GM19043 (cell line): ENCODE results near the gene AAK1.
"Not testable (repeated sequence)": the region's sequence is repeated elsewhere in the genome, so short reads cannot be mapped to it uniquely, and the experiment has no call there.

Experiments
- ATAC-seq: cut with Tn5 transposase; IDR thresholded peaks from one replicate; pipeline ENCODE4 v1.9.1; 2021; ENCODE audit warnings: low read depth; ENCODE audit not compliant: unreplicated experiment

AAK1 gene

GRCh38 chr2:69660637-69661036, 17.1 kb upstream of the AAK1 start:
- ATAC-seq, result no peak

- ATAC-seq, result no peak
These were observed 16.5 kb upstream of the AAK1 start for GRCh38 chr2:69659941-69660483.

GRCh38 chr2:69659349-69659748, 15.8 kb upstream of the AAK1 start:
- no peak for ATAC-seq

DNA sequence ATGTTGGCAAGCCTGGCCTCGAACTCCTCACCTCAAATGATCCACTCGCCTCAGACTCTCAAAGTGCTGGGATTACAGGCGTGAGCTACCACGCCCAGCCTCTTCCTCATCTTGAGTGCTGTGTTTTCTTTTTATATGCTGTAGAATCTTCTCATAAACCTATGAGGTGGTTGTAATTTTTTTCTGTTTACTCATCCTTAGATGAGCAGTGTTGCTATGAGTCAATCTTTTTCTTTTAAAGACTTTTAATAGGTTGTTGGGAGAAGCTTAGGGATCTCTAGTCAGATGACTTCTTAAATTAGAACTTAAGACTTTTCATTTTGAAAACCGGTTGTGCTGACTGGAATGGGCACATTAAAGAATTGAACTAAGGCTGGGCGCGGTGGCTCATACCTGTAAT, 8.7 kb upstream of the AAK1 start:
- ATAC-seq, result no peak

DNA sequence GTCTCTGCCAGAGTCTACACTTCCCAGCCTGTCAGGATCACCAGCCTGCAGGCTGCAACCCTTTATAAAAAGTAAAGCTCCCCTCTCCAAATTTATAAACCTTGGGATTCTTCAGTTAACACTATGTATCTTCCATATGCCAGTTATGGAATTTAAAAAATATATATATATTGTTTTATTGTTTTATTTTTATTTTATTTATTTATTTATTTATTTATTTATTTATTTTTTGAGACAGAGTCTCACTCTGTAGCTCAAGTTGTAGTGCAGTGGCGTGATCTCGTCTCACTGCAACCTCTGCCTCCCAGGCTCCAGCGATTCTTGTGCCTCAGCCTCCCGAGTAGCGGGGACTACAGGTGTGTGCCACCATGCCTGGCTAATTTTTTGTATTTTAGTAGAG, 3.7 kb upstream of the AAK1 start:
- not testable (repeated sequence) for ATAC-seq

DNA sequence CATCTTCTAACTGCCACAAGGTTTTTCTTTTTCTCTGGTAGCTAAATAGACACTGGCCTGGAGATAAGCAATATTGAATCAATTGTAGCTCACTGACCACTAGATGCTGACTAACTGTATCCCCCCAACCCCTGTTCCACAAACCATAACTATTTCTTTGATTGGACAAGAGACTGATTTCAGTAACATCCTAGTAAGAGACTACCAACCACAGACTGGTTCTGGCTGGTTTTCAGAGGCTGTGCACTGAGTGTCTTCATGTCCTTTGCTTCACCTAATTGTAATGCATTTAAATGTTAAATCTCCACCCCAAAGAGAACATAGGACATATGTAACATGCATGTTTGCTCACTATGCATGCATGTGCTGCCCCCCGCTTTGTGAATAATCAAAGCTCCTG, 3.2 kb upstream of the AAK1 start:
- no peak for ATAC-seq

DNA sequence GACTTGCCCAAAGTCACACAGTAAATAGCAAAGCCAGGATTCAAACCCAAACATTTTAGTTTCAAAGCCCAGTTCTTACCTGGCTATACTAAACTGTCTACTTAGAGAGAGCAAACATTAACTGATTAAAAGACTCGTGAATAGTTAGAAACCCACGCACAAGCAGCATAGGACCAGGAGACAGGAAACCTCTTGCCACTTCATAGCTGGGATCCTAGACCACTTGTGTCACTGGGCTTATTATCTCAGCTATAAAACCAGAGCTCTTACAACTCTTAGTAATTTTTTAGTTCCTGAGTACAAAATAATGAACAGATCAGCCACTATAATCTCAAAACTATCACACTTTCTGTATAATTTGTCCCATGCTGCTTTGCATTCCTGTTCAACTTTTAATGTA, 2.4 kb upstream of the AAK1 start:
- ATAC-seq, result no peak

GRCh38 chr2:69645031-69645431, 1.5 kb upstream of the AAK1 start:
- ATAC-seq, result no peak

DNA sequence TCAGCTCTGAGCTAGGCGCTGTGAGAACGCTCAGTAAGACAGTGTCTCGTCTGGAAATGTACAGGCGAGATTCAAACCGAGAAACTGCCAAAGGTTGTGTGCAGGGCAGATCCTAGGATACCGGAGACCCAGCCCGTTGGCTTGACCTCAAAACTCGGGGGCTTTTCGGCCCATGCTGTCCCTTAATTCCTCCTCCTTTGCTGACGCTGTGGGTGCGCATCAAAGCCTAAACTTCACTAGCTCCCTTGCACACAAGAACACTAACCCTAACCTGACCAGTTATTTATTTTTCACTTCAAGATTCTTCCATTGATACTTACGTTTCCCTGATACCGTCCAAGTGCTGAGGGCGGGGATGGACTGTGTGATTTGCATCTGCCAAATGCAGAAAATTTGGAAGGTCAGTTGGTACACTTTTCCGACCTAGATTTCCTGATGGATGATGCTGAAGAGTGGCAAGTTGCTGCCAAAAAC, 1.0 kb upstream of the AAK1 start:
- ATAC-seq, result no peak

DNA sequence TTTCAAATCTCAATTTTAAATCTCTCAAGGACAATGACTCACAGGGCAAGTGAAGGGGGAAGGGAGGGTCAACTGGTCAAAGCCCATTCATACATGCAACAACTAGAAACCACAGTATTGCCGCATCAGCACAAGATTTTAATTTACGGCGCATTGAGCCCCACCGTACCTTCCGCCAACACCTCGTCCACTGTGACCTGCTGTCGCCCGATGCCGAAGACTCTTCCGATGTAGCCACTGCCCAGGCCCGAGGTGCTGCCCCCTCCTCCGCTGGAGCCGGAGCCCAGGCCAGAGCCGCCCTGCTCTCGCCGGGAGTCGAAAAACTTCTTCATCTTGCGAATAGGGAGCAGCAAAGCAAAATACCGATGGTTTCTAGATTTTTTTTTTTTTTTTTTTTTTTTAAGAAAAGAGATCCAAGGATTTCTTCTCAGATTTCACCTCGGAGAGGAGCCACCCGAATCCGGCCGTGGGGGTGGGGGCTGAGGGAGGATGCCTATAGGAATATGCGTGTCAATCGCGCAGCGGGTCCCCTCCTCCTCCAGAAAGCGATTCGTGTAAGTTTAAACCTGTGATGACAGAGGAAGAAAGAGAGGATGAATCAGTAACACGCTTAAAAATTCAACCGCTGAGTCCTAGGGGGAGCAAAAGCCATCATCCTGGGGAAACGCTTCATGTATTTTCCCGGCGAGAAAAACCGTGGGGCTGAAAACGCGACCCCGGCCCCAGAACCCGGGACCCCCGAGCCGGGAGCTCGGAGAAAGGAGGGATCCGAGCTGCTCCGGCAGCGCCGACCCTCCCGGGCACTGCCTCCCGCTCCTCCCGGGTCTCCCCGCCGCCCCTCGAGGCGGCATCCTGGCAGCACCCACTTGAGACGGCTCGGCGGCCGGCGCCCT, 584 bp downstream of the AAK1 start:
- ATAC-seq, result no peak

GRCh38 chr2:69641887-69642708, 1.4 kb downstream of the AAK1 start:
- no peak for ATAC-seq

- no peak for ATAC-seq
These were observed 2.1 kb downstream of the AAK1 start for GRCh38 chr2:69641471-69641870.

DNA sequence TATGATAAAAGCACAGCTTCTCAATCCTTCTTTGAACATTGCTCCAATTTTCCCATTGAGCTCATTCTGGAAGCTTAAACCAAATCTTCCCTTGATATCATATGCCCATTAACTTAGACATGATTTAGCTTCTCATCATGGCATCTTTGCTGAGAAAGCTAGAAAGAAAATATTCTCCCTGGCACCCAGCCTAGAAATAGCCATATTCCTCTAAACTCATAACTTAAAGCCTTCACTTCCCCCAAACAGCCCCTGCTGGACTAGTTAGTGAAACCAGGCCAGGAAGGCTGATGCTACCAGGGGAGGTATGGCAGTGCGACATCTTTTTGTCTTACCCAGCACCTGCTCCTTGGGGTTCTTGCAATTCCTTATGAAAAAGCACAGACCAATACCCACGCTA, 4.3 kb downstream of the AAK1 start:
- ATAC-seq, result no peak

- ATAC-seq, result no peak
These were observed 4.9 kb downstream of the AAK1 start for GRCh38 chr2:69638630-69639029.

- no peak for ATAC-seq
These were observed 5.6 kb downstream of the AAK1 start for GRCh38 chr2:69637923-69638322.

GRCh38 chr2:69636395-69636794, 7.1 kb downstream of the AAK1 start:
- ATAC-seq, result no peak

GRCh38 chr2:69635432-69635831, 8.1 kb downstream of the AAK1 start:
- ATAC-seq, result no peak

DNA sequence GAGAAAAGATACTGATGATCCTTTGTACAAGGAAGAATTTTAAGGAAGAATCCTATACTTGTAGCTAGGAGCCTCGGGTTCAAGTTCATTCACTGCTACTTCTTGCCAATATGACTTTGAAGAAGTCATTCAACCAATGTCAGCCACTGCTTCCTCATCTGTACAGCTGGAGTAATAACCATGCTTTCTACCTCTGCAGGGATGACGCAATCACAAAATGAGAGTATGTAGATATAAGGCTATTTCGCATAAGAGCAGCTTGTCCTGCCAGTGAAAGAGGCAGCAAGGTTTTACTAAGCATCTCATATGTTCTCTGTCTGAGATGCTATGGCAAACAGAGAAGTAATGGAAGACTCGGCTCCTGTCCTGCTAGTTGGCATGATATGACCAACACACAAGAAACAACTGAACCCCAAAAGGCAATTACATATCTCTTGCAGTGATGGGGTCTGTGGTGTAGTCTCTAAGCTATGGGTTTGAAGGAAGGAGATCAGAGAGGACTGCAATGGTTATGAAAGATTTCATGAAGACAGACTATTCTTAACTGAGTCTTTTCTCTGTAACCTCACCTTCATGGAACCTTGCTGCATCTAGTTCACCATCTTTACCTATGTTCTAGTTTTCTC, 9.2 kb downstream of the AAK1 start:
- ATAC-seq, result no peak

GRCh38 chr2:69631402-69631801, 12.1 kb downstream of the AAK1 start:
- no peak for ATAC-seq

- no peak for ATAC-seq
These were observed 13.5 kb downstream of the AAK1 start for GRCh38 chr2:69629921-69630608.
